ENCODE data around the gene OXNAD1. TPM values are rescaled to one million over a fixed set of nuclear protein-coding genes. Genes with fewer than 3 reads are reported as not detected.

OXNAD1 gene
- total RNA-seq, 1 experiment from 2014 or later: 27.6 TPM

DNA sequence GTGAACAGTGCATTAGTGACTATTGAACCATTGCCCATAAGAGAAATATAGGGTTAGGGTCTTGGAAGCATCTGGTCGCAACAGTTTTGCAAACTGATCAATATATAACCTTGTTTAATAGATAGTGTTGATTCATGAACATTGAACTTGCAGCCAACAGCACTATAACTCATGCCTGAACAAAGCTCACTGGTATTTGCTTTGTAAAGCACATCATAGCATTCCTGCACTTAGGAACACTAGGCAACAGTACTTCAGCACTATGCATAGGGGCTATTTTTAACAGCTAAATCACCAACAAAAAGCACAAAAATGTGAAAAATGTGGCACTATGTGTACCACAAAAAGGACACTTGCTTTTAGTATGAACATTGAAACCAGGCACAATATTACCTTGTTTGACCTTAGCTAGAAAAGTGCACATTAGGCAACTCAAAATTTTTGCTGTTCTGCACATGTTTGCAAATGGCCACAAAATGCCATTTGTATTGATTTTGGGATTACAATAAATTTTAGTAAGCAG lies 68.0 kb downstream of the OXNAD1 start:
- Mint-ChIP-seq H3K36me3 (ENCODE audit: insufficient read depth, unreplicated experiment) (peaks cover 19% of the 10 kb centered on the region), H3K9me3 (ENCODE audit: unreplicated experiment) (peaks cover 19% of the 10 kb centered on the region), H3K4me1 (ENCODE audit: insufficient read depth, unreplicated experiment) (no peaks in the 10 kb centered on the region), H3K4me3 (ENCODE audit: unreplicated experiment) (no peak overlapping the region), H3K27ac (ENCODE audit: low read depth, unreplicated experiment) (no peak overlapping the region), H3K27me3 (ENCODE audit: insufficient read depth, unreplicated experiment) (no peaks in the 10 kb centered on the region)
- CTCF ChIA-PET: interaction anchor here (0.6 to 1.2 kb wide), 3 partner anchors 22 to 217 kb away, joined by 3 read pairs; no protein-coding TSS in a partner anchor
- POLR2A ChIA-PET: interaction anchor here (0.6 kb wide), 2 partner anchors 179 to 546 kb away, joined by 3 to 4 read pairs; no protein-coding TSS in a partner anchor
- TF ChIP-seq, protein P1, sequence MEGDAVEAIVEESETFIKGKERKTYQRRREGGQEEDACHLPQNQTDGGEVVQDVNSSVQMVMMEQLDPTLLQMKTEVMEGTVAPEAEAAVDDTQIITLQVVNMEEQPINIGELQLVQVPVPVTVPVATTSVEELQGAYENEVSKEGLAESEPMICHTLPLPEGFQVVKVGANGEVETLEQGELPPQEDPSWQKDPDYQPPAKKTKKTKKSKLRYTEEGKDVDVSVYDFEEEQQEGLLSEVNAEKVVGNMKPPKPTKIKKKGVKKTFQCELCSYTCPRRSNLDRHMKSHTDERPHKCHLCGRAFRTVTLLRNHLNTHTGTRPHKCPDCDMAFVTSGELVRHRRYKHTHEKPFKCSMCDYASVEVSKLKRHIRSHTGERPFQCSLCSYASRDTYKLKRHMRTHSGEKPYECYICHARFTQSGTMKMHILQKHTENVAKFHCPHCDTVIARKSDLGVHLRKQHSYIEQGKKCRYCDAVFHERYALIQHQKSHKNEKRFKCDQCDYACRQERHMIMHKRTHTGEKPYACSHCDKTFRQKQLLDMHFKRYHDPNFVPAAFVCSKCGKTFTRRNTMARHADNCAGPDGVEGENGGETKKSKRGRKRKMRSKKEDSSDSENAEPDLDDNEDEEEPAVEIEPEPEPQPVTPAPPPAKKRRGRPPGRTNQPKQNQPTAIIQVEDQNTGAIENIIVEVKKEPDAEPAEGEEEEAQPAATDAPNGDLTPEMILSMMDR (IDR thresholded peaks at IDR 0.05; ENCODE audit: unreplicated experiment): no peak
- intact Hi-C loops (cut with micrococcal nuclease): no loop called here
- DNase-seq (ENCODE audit: unreplicated experiment): no peak
- no TSS peak for BruUV-seq (replicated peaks)

DNA sequence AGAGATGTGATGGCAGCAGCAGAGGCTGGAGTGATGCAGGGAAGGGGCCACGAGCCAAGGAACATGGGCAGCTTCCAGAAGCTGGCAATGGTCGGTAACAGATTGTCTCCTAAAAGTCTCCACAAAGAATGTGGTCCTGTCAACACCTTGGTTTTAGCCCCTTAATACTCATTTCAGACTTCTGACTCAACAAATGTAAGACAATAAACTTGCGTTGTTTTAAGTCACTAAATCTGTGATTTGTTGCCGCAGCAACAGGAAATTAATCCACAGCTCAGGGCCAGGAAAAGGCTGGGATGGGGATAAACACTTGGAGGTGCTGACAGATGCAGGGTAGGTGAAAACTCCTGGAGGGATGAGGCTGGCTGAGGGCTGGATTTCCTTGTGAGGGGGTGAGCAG lies 69.9 kb downstream of the OXNAD1 start:
- Mint-ChIP-seq H3K27me3 (ENCODE audit: insufficient read depth, unreplicated experiment) (no peaks in the 10 kb centered on the region), H3K4me1 (ENCODE audit: insufficient read depth, unreplicated experiment) (peaks cover 8% of the 10 kb centered on the region), H3K4me3 (ENCODE audit: unreplicated experiment) (no peak overlapping the region), H3K9me3 (ENCODE audit: unreplicated experiment) (peaks cover 19% of the 10 kb centered on the region), H3K27ac (ENCODE audit: low read depth, unreplicated experiment) (no peak overlapping the region), H3K36me3 (ENCODE audit: insufficient read depth, unreplicated experiment) (peaks cover 19% of the 10 kb centered on the region)
- intact Hi-C loops (cut with micrococcal nuclease): no loop called here
- BruUV-seq (replicated peaks): no TSS peak
- DNase-seq (ENCODE audit: unreplicated experiment): no peak
- ChIA-PET POLR2A (interaction anchor here (1.0 kb wide), 1 partner anchor 40 kb away, joined by 3 read pairs; no protein-coding TSS in a partner anchor), CTCF (interaction anchor here (0.6 to 0.7 kb wide), 2 partner anchors 55 to 368 kb away, joined by 3 read pairs; no protein-coding TSS in a partner anchor)
- TF ChIP-seq, protein P1 (IDR thresholded peaks at IDR 0.05; ENCODE audit: unreplicated experiment): no peak

DNA sequence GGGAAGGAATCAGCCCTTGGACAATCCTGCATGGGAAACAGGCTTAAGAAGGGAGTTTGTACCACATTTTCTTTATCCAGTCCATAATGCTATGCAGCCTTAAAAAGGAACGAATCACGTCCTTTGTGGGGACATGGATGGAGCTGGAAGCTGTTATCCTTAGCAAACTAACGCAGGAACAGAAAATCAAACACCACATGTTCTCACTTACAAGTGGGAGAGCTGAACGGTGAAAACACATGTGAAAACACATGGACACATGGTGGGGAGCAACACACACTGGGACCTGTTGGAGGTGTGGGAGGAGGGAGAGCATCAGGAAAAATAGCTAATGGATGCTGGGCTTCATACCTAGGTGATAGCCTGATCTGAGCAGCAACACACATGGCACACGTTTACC lies 70.3 kb downstream of the OXNAD1 start:
- BruUV-seq (replicated peaks): no TSS peak
- Mint-ChIP-seq H3K4me3 (ENCODE audit: unreplicated experiment) (no peak overlapping the region), H3K4me1 (ENCODE audit: insufficient read depth, unreplicated experiment) (peaks cover 8% of the 10 kb centered on the region), H3K27me3 (ENCODE audit: insufficient read depth, unreplicated experiment) (no peaks in the 10 kb centered on the region), H3K27ac (ENCODE audit: low read depth, unreplicated experiment) (no peak overlapping the region), H3K36me3 (ENCODE audit: insufficient read depth, unreplicated experiment) (peaks cover 19% of the 10 kb centered on the region), H3K9me3 (ENCODE audit: unreplicated experiment) (peaks cover 19% of the 10 kb centered on the region)
- intact Hi-C loops (cut with micrococcal nuclease): no loop called here
- ChIA-PET POLR2A (no interaction called here), CTCF (interaction anchor here (0.6 to 0.7 kb wide), 3 partner anchors 11 to 369 kb away, joined by 3 to 5 read pairs (median 3); no protein-coding TSS in a partner anchor)
- no peak for DNase-seq (ENCODE audit: unreplicated experiment)
- TF ChIP-seq, protein P1 (IDR thresholded peaks at IDR 0.05; ENCODE audit: unreplicated experiment): no peak

DNA sequence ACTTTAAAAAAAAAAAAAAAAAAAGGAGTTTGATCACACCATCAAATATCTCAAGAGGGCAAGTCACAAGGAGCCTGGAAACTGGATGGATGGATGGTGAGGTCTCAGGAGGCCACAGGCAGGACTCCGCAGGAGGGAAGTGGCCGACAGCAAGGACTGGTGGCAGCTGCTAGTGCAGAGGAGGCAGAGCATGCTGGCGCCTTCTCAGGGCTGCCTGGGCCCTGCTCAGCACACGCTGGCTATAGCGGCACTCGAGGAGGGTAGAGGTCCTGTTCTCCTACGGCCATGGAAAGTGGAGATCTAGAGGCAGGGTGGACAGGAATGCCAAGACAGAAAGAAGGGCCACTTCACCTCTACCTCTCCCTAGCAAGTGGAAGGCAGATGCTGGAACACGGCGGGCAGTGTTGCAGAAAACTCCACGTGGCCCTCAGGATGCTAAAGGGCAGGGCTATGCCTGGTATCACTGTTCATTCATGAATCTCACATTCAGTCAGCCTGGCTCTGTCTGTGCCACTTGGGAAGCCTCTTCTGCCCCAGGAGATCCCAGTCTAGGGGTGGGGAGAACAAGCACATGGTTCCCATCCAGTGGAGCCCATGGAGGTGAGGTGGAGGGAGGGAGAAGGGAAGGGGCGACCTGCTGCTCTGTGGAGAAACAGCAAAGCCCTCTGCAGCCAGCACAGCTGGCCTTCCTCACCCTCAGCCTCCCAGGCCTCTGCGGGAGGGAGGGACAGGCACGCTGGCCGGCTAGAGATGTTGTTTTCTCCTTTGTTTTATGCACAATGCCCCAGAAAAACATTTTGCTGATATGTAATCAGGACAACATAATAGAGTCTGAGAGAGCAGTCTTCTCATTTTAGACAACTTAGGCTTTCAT lies 71.0 kb downstream of the OXNAD1 start:
- Mint-ChIP-seq H3K9me3 (ENCODE audit: unreplicated experiment) (peaks cover 19% of the 10 kb centered on the region), H3K36me3 (ENCODE audit: insufficient read depth, unreplicated experiment) (peaks cover 19% of the 10 kb centered on the region), H3K27ac (ENCODE audit: low read depth, unreplicated experiment) (no peak overlapping the region), H3K27me3 (ENCODE audit: insufficient read depth, unreplicated experiment) (no peaks in the 10 kb centered on the region), H3K4me3 (ENCODE audit: unreplicated experiment) (no peak overlapping the region), H3K4me1 (ENCODE audit: insufficient read depth, unreplicated experiment) (peaks cover 8% of the 10 kb centered on the region)
- ChIA-PET CTCF (interaction anchor here (0.6 to 1.1 kb wide), 4 partner anchors 11 to 146 kb away, joined by 3 to 5 read pairs (median 4); no protein-coding TSS in a partner anchor), POLR2A (interaction anchor here (0.5 to 1.0 kb wide), 2 partner anchors 11 to 99 kb away, joined by 3 read pairs; no protein-coding TSS in a partner anchor)
- no TSS peak for BruUV-seq (replicated peaks)
- no peak for DNase-seq (ENCODE audit: unreplicated experiment)
- intact Hi-C loops (cut with micrococcal nuclease): no loop called here
- TF ChIP-seq, protein P1 (IDR thresholded peaks at IDR 0.05; ENCODE audit: unreplicated experiment): no peak

Measured in MCF 10A (cell line).